AG04450 (cell line): ENCODE results near the gene TNKS1BP1. TPM values are rescaled to one million over a fixed set of nuclear protein-coding genes. Genes with fewer than 3 reads are reported as not detected.
A peak's percentile ranks its signal among the peaks of the same experiment; 100 is the strongest.

Experiments used
- CTCF ChIA-PET: fragments of 300-600, 350-600 bp; formaldehyde crosslinking; extraction: SDS; loops from one replicate; lab custom pipeline; 2022; ENCODE audit warnings: antibody characterized with exemption, inconsistent platforms; lab: Charles Lee
- POLR2A ChIA-PET: fragments of 350-600 bp; formaldehyde crosslinking; extraction: SDS; loops from one replicate; lab custom pipeline; 2021; ENCODE audit warnings: antibody characterized with exemption, inconsistent platforms; lab: Yijun Ruan, JAX
- DNase-seq: peaks from one replicate; pipeline ENCODE4 v3.0.0-alpha.2; 2011; ENCODE audit warnings: low read depth, low spot score
- H3K27ac ChIP-seq: one replicate; pipeline ENCODE4 v1.5.1; 2012; ENCODE audit warnings: low read depth, low read length, control low read depth
- H3K27me3 ChIP-seq: one replicate; pipeline ENCODE4 v1.6.0; 2012; ENCODE audit warnings: low read length; ENCODE audit not compliant: control insufficient read depth, insufficient read depth
- H3K4me3 ChIP-seq: 2 replicates; pipeline ENCODE4 v1.5.1; 2011; ENCODE audit warnings: mild to moderate bottlenecking, low read depth, low read length, control low read depth
- H3K9me3 ChIP-seq: 2 replicates; pipeline ENCODE4 v1.5.1; 2012; ENCODE audit warnings: low read length; ENCODE audit not compliant: control insufficient read depth, insufficient read depth
- polyA plus RNA-seq: library from polyadenylated mRNA; depleted of rRNA; stranded (reverse); fragments of >200 nt; gene quantifications from 2 replicates; pipeline ENCODE4 v1.2.3, GENCODE V29; 2011
- TF ChIP-seq, protein P1 (sequence below): IDR thresholded peaks from 2 replicates; pipeline ENCODE4 v1.5.1; 2011; ENCODE audit warnings: low read depth, low read length, control low read depth, inconsistent platforms

TNKS1BP1 gene
- polyA plus RNA-seq, 1 experiment = 59.4 TPM

GRCh38 chr11:57321388-57322255 is 3.1 kb downstream of the TNKS1BP1 start:
- CTCF ChIA-PET = interaction anchor here (0.6 to 2.9 kb wide), 3 partner anchors 29 to 1202 kb away, joined by 3 to 23 read pairs (median 6); no protein-coding TSS in a partner anchor
- no peak for DNase-seq
- H3K27me3 ChIP-seq = no peaks in the 10 kb centered on the region
- H3K9me3 ChIP-seq = no peaks in the 10 kb centered on the region; the same call in 1 of the 2 replicates
- H3K4me3 ChIP-seq = peak overlapping the region; percentile 64
- TF ChIP-seq, protein P1, sequence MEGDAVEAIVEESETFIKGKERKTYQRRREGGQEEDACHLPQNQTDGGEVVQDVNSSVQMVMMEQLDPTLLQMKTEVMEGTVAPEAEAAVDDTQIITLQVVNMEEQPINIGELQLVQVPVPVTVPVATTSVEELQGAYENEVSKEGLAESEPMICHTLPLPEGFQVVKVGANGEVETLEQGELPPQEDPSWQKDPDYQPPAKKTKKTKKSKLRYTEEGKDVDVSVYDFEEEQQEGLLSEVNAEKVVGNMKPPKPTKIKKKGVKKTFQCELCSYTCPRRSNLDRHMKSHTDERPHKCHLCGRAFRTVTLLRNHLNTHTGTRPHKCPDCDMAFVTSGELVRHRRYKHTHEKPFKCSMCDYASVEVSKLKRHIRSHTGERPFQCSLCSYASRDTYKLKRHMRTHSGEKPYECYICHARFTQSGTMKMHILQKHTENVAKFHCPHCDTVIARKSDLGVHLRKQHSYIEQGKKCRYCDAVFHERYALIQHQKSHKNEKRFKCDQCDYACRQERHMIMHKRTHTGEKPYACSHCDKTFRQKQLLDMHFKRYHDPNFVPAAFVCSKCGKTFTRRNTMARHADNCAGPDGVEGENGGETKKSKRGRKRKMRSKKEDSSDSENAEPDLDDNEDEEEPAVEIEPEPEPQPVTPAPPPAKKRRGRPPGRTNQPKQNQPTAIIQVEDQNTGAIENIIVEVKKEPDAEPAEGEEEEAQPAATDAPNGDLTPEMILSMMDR = no peak
- POLR2A ChIA-PET = interaction anchor here (0.7 to 2.9 kb wide), 4 partner anchors 9 to 33 kb away, joined by 3 to 44 read pairs (median 8); no protein-coding TSS in a partner anchor
- H3K27ac ChIP-seq = peak overlapping the region; percentile 83

DNA sequence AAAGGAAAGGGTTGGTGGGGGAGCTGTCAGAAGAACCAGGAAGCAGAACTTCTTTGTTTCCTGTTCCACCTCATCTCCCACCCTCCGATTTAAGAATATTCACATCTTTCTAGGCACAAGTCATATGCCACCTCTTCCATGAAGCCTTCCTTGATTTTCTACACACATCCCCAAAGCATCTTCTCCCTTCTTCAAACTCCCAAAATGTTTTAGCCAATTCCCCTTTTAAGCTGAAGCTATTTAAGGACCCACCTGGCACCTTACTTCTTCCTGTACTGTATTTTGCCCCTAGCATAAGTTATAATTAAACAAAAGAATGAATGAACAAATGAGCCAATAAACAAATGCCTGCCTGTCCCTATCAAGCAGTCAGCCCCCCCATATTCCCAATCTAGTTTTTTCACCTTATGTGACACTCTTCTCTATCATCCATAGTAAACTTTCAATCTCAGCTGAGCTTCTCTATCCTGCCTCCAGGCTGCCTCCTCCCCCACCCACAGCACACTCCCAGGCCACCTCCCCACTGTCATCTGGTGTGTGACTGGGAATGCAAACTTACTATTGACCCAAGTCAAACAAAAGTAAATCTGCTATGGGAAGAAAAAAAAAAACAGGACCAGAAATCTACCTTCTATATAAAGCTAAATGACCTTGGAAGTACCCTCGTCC is 3.9 kb downstream of the TNKS1BP1 start:
- no peak for DNase-seq
- H3K27me3 ChIP-seq = no peaks in the 10 kb centered on the region
- CTCF ChIA-PET = interaction anchor here (0.6 to 2.9 kb wide), 2 partner anchors 72 to 1203 kb away, joined by 3 to 23 read pairs; no protein-coding TSS in a partner anchor
- POLR2A ChIA-PET = interaction anchor here (1.9 to 2.9 kb wide), 2 partner anchors 8 to 27 kb away, joined by 10 to 44 read pairs; no protein-coding TSS in a partner anchor
- H3K9me3 ChIP-seq = no peaks in the 10 kb centered on the region; the same call in 1 of the 2 replicates
- H3K4me3 ChIP-seq = peak overlapping the region; percentile 64; the same call in 1 of the 2 replicates
- TF ChIP-seq, protein P1 = no peak
- H3K27ac ChIP-seq = no peak overlapping the region

GRCh38 chr11:57320067-57320718 is 4.6 kb downstream of the TNKS1BP1 start:
- Histone ChIP-seq H3K9me3 (no peaks in the 10 kb centered on the region; the same call in 1 of the 2 replicates), H3K27me3 (no peaks in the 10 kb centered on the region), H3K27ac (peak overlapping the region; percentile 11), H3K4me3 (no peak overlapping the region)
- ChIA-PET POLR2A (interaction anchor here (2.9 kb wide), 1 partner anchor 8 kb away, joined by 44 read pairs; no protein-coding TSS in a partner anchor), CTCF (interaction anchor here (2.9 kb wide), 1 partner anchor 71 kb away, joined by 23 read pairs; no protein-coding TSS in a partner anchor)
- TF ChIP-seq, protein P1 = no peak
- DNase-seq = no peak

DNA sequence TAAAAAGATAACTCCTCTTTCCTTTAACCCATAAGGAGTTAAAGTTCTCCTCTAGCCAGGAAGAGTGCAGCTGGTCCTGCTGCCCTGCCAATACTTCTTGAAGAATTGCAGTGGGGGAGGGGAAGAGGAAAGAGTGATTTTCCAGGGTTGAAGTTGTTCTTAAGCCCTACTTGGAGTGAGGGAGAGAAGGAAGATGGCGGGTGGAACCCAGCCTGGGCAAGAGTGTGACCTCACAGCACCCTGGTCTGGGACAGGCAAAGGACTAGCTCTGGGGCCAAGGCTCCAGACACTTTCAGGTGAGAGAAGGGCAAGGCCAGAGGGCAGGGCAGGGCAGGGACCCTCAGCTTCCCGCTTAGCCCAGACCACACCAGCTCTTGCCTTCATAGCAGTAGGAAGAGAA is 6.6 kb downstream of the TNKS1BP1 start:
- H3K9me3 ChIP-seq = no peaks in the 10 kb centered on the region
- no peak for DNase-seq
- no peaks in the 10 kb centered on the region for H3K27me3 ChIP-seq
- H3K4me3 ChIP-seq = no peak overlapping the region
- CTCF ChIA-PET = interaction anchor here (1.0 to 1.6 kb wide), 3 partner anchors 9 to 142 kb away, joined by 3 to 13 read pairs (median 4); partner anchors contain the start of gene RTN4RL2
- TF ChIP-seq, protein P1 = no peak
- no peak overlapping the region for H3K27ac ChIP-seq
- POLR2A ChIA-PET = no interaction called here
